Measurements from ENCODE around the gene DROSHA. TPM values are rescaled to one million over a fixed set of nuclear protein-coding genes. Genes with fewer than 3 reads are reported as not detected.

DROSHA gene
- total and polyA plus RNA-seq, 2 of the 4 experiments (the other 2 are of a cell fraction): 36.4 to 36.5 TPM

GRCh38 chr5:31396611-31397295, 135.1 kb downstream of the DROSHA start:
- H3K27me3 ChIP-seq (ENCODE audit: control insufficient read depth, insufficient read depth, low read length): no peaks in the 10 kb centered on the region
- H3K23ac ChIP-seq (ENCODE audit: low read depth, low read length): no peak overlapping the region
- no peak overlapping the region for H3K4me3 ChIP-seq (ENCODE audit: insufficient read depth, low read depth, low read length)
- H3K18ac ChIP-seq (ENCODE audit: low read depth, low read length): no peak overlapping the region
- no peak overlapping the region for H3K14ac ChIP-seq (replicated peaks; ENCODE audit: low read depth, low read length)
- no peak for TF ChIP-seq MAZ (IDR thresholded peaks at IDR 0.05; ENCODE audit: borderline replicate concordance, low read depth, low read length)
- no peak for TF ChIP-seq SMC3 (IDR thresholded peaks at IDR 0.05; ENCODE audit: low read depth, low read length)
- TF ChIP-seq MXI1 (IDR thresholded peaks at IDR 0.05; ENCODE audit: borderline replicate concordance, low read depth, low read length): no peak
- no peak for TF ChIP-seq MAFK (IDR thresholded peaks at IDR 0.05; ENCODE audit: low read depth, low read length)
- no peak for TF ChIP-seq NFE2L2 (IDR thresholded peaks at IDR 0.05; ENCODE audit: low read depth, low read length)
- TF ChIP-seq, protein P1, sequence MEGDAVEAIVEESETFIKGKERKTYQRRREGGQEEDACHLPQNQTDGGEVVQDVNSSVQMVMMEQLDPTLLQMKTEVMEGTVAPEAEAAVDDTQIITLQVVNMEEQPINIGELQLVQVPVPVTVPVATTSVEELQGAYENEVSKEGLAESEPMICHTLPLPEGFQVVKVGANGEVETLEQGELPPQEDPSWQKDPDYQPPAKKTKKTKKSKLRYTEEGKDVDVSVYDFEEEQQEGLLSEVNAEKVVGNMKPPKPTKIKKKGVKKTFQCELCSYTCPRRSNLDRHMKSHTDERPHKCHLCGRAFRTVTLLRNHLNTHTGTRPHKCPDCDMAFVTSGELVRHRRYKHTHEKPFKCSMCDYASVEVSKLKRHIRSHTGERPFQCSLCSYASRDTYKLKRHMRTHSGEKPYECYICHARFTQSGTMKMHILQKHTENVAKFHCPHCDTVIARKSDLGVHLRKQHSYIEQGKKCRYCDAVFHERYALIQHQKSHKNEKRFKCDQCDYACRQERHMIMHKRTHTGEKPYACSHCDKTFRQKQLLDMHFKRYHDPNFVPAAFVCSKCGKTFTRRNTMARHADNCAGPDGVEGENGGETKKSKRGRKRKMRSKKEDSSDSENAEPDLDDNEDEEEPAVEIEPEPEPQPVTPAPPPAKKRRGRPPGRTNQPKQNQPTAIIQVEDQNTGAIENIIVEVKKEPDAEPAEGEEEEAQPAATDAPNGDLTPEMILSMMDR (conservative IDR thresholded peaks at IDR 0.05; ENCODE audit: low read depth, low read length): no peak
- no peak for TF ChIP-seq ELK1 (IDR thresholded peaks at IDR 0.05; ENCODE audit: borderline replicate concordance, low read depth, low read length)
- no peak for TF ChIP-seq CHD1 (IDR thresholded peaks at IDR 0.05; ENCODE audit: low read depth, low read length)
- no peak overlapping the region for H2BK15ac ChIP-seq (ENCODE audit: low read depth, low read length)
- no peak overlapping the region for H4K5ac ChIP-seq (ENCODE audit: low read depth, low read length)
- no peaks in the 10 kb centered on the region for H3K9me1 ChIP-seq (ENCODE audit: insufficient read depth, low read length)
- no peak for DNase-seq
- H3K4me2 ChIP-seq (ENCODE audit: low read depth, low read length): no peak overlapping the region
- H3K36me3 ChIP-seq (ENCODE audit: control insufficient read depth, insufficient read depth, low read length): peaks cover 1% of the 10 kb centered on the region; the same call in 1 of the 2 replicates
- H4K8ac ChIP-seq (ENCODE audit: low read depth in 2 of 2, low read length in 2 of 2): no peak overlapping the region
- H2AK9ac ChIP-seq (replicated peaks; ENCODE audit: low read depth, low read length, poor library complexity): no peak overlapping the region
- no peaks in the 10 kb centered on the region for H3K79me1 ChIP-seq (ENCODE audit: low read depth in 1 of 2, low read length in 2 of 2)
- no peak overlapping the region for H2AFZ ChIP-seq (replicated peaks; ENCODE audit: low read length, poor library complexity)
- H3K4me1 ChIP-seq (ENCODE audit: control insufficient read depth, insufficient read depth, low read length): no peaks in the 10 kb centered on the region
- ChIA-PET CTCF (interaction anchor here (0.6 kb wide), 1 partner anchor 804 kb away, joined by 3 read pairs; no protein-coding TSS in a partner anchor), POLR2A (ENCODE audit: unreplicated experiment) (no interaction called here)
- H4K91ac ChIP-seq (ENCODE audit: insufficient read depth, low read depth, low read length): no peak overlapping the region
- intact Hi-C loops (cut with micrococcal nuclease) (no loop called here), in situ Hi-C loops (cut with MboI; ENCODE audit: low sequenced_read_pairs) (no loop called here), dilution Hi-C loops (cut with HindIII; ENCODE audit: low sequenced_read_pairs, unreplicated experiment) (no loop called here)
- no peaks in the 10 kb centered on the region for H4K20me1 ChIP-seq (ENCODE audit: insufficient read depth, low read length)
- WGBS, 2 experiments (ENCODE audit: extremely low coverage in 2 of 2, insufficient read length in 1 of 2): 80% methylated on average over 1 of the region's 12 CpGs; no CpG with 5 or more reads in 1 of the 2 experiments
- H2AK5ac ChIP-seq (ENCODE audit: low read depth, low read length): no peak overlapping the region
- H2BK5ac ChIP-seq (ENCODE audit: low read depth, low read length, poor library complexity, severe bottlenecking): no peak overlapping the region
- no peak overlapping the region for H3K56ac ChIP-seq (ENCODE audit: extremely low read depth, insufficient read depth, low read length)
- BruUV-seq (replicated peaks): no TSS peak
- no peak overlapping the region for H2BK120ac ChIP-seq (ENCODE audit: low read depth, low read length)
- no peak overlapping the region for H3K4ac ChIP-seq (ENCODE audit: low read depth, low read length)
- no peak overlapping the region for H2BK20ac ChIP-seq (ENCODE audit: low read depth, low read length)
- ATAC-seq (ENCODE audit: low read depth): no peak
- no peak overlapping the region for H3K9ac ChIP-seq (ENCODE audit: low read depth, low read length)
- H3K9me3 ChIP-seq (ENCODE audit: control insufficient read depth, insufficient read depth, low read length): no peaks in the 10 kb centered on the region
- H3K27ac ChIP-seq (ENCODE audit: insufficient read depth, low read length): no peak overlapping the region
